ENCODE measurements around the gene RUFY3. TPM values are rescaled to one million over a fixed set of nuclear protein-coding genes. Genes with fewer than 3 reads are reported as not detected.
A peak's percentile ranks its signal among the peaks of the same experiment; 100 is the strongest.

The RUFY3 gene
- total and polyA plus RNA-seq, 9 of the 15 experiments (the other 6 are each of a cell fraction or from before 2014, with no cell fraction given), result 4.2 to 31.1 (median 21.5) TPM

- TF ChIP-seq ELK3 (CRISPR knock-in tag; IDR thresholded peaks at IDR 0.05) (0 out of 2 replicates have a peak, but pooled peaks have one; percentile 13), HMGXB4 (CRISPR knock-in tag; IDR thresholded peaks at IDR 0.05) (no peak), RAD21 (CRISPR knock-in tag; conservative IDR thresholded peaks at IDR 0.05 in 1 of 2, IDR thresholded peaks at IDR 0.05 in 1 of 2) (0 out of 4 replicates have a peak, but pooled peaks of 1 of the 2 experiments have one; percentile 27), NBN (IDR thresholded peaks at IDR 0.05; ENCODE audit: low read depth) (0 out of 2 replicates have a peak, but pooled peaks have one; percentile 34), FOS (IDR thresholded peaks at IDR 0.05; ENCODE audit: extremely low read depth, insufficient read length) (no peak), ZNF124 (CRISPR knock-in tag; IDR thresholded peaks at IDR 0.05) (no peak), IFI16 (CRISPR knock-in tag; IDR thresholded peaks at IDR 0.05) (no peak), NFRKB (IDR thresholded peaks at IDR 0.05; ENCODE audit: low read depth) (no peak), SREBF1 (IDR thresholded peaks at IDR 0.05; ENCODE audit: borderline replicate concordance, low read depth, low read length) (no peak), SMARCA5 (IDR thresholded peaks at IDR 0.05) (no peak), POLR3G (IDR thresholded peaks at IDR 0.05; ENCODE audit: extremely low read depth, insufficient read length, insufficient replicate concordance) (no peak), LEF1 (IDR thresholded peaks at IDR 0.05) (no peak), CTCFL (IDR thresholded peaks at IDR 0.05; ENCODE audit: borderline replicate concordance, insufficient read depth, low read depth, low read length, poor library complexity, severe bottlenecking) (peak; percentile 19), ATF3 (IDR thresholded peaks at IDR 0.05) (no peak), ATF3 (CRISPR knock-in tag; conservative IDR thresholded peaks at IDR 0.05) (no peak), MEF2D (tag; conservative IDR thresholded peaks at IDR 0.05; ENCODE audit: low read depth) (no peak), ZNF668 (CRISPR knock-in tag; IDR thresholded peaks at IDR 0.05) (no peak), BRF1 (IDR thresholded peaks at IDR 0.05; ENCODE audit: borderline replicate concordance, extremely low read depth, insufficient read length) (no peak), EZH2 (IDR thresholded peaks at IDR 0.05; ENCODE audit: borderline replicate concordance, low read depth, low read length) (no peak), VEZF1 (CRISPR knock-in tag; IDR thresholded peaks at IDR 0.05) (peak; percentile 86)
Measured at GRCh38 chr4:70705183-70706043, 16.4 kb upstream of the RUFY3 start (continued).

Data from K562 (cell line).